ENCODE results near the gene FCRL2.

Gene FCRL2

DNA sequence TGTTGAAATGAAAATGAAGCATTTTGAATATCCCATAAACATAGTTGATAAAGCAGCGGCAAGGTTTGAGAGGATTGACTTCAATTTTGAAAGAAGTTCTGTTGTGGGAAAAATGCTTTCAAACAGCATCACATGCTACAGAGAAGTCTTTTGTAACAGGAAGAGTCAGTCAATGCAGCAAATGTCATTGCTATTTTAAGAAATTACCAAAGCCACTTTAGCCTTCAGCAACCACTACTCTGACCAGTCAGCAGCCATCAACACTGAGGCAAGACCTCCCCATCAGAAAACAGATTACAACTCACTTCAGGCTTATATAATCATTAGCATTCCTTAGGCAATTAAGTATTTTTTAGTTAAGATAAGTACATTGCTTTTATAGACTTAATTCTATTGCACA lies 42.6 kb downstream of the FCRL2 start:
- ChIA-PET CTCF (interaction anchor here (0.6 kb wide), 1 partner anchor 352 kb away, joined by 3 read pairs; no protein-coding TSS in a partner anchor), POLR2A (no interaction called here)
- no peaks in the 10 kb centered on the region for H3K36me3 ChIP-seq (ENCODE audit: control insufficient read depth in 2 of 2, insufficient read depth in 1 of 2, low read length in 2 of 2)
- no peaks in the 10 kb centered on the region for H3K4me1 ChIP-seq (ENCODE audit: control insufficient read depth, insufficient read depth, low read length)
- H3K27ac ChIP-seq (ENCODE audit: extremely low read depth, low read depth, low read length) = no peak overlapping the region
- no peaks in the 10 kb centered on the region for H3K9me3 ChIP-seq (ENCODE audit: control insufficient read depth, insufficient read depth, low read depth, low read length)
- TF ChIP-seq ZNF837 (tag by site-specific recombination; IDR thresholded peaks at IDR 0.05) (no peak), ZBTB17 (tag by site-specific recombination; IDR thresholded peaks at IDR 0.05) (no peak), ZNF391 (tag by site-specific recombination; IDR thresholded peaks at IDR 0.05; ENCODE audit: borderline replicate concordance, low read depth) (no peak)
- H3K4me3 ChIP-seq (ENCODE audit: low read depth, low read length) = no peak overlapping the region

DNA sequence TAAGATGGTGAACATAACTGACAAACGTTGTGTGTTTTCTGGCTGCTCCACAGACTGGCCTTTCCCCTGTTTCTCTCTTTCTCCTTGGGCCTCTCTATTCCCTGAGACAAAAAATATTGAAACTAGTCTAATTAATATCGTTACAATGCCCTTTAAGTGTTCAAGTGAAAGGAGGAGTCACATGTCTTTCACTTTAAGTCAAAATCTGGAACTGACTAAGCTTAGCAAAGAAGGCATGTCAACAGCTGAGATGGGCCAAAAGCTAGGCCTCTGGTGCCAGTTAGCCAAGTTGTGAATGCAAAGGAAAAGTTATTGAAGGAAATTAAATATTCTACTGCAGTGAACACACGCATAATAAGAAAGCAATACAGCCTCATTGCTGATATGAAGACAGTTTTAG lies 44.2 kb downstream of the FCRL2 start:
- TF ChIP-seq HOXA7 (CRISPR knock-in tag; IDR thresholded peaks at IDR 0.05; ENCODE audit: borderline replicate concordance) = no peak
- TF ChIP-seq ZNF132 (tag by site-specific recombination; IDR thresholded peaks at IDR 0.05; ENCODE audit: borderline replicate concordance) = no peak
- no peak for TF ChIP-seq REPIN1 (tag by site-specific recombination; IDR thresholded peaks at IDR 0.05; ENCODE audit: low read depth)
- TF ChIP-seq ZNF341 (tag by site-specific recombination; IDR thresholded peaks at IDR 0.05; ENCODE audit: low read depth) = no peak
- no peak for TF ChIP-seq ZNF529 (tag by site-specific recombination; IDR thresholded peaks at IDR 0.05; ENCODE audit: insufficient replicate concordance)
- TF ChIP-seq ZNF510 (tag by site-specific recombination; IDR thresholded peaks at IDR 0.05; ENCODE audit: insufficient replicate concordance) = no peak
- no peak for TF ChIP-seq ZNF239 (tag by site-specific recombination; IDR thresholded peaks at IDR 0.05)
- no peak for TF ChIP-seq ZNF544 (tag by site-specific recombination; IDR thresholded peaks at IDR 0.05)
- TF ChIP-seq ZSCAN23 (tag by site-specific recombination; IDR thresholded peaks at IDR 0.05) = no peak
- H3K4me3 ChIP-seq (ENCODE audit: low read depth, low read length) = no peak overlapping the region
- ChIA-PET POLR2A (no interaction called here), CTCF (interaction anchor here (1.0 kb wide), 1 partner anchor 18 kb away, joined by 3 read pairs; no protein-coding TSS in a partner anchor)
- H3K4me1 ChIP-seq (ENCODE audit: control insufficient read depth, insufficient read depth, low read length) = no peaks in the 10 kb centered on the region
- H3K9me3 ChIP-seq (ENCODE audit: control insufficient read depth, insufficient read depth, low read depth, low read length) = no peaks in the 10 kb centered on the region
- H3K36me3 ChIP-seq (ENCODE audit: control insufficient read depth in 2 of 2, insufficient read depth in 1 of 2, low read length in 2 of 2) = no peaks in the 10 kb centered on the region
- no peak overlapping the region for H3K27ac ChIP-seq (ENCODE audit: extremely low read depth, low read depth, low read length)

DNA sequence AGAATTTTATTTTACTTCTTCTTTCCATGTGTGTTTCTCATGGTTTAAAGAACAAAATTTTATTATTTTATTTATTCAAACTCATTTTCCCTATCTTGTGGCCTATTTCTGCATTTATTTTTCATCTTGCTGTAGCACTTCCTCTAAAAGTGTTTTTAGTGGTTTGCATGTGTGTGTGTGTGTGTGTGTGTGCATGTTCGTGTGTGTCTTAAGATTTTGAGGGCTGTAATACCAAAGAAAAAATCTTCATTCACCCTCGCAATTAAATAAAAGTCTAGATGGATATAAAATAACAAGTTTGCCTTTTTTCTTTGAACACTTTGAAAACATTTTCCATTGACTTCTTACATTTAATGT lies 51.7 kb downstream of the FCRL2 start:
- Histone ChIP-seq H3K9me3 (ENCODE audit: control insufficient read depth, insufficient read depth, low read depth, low read length) (no peaks in the 10 kb centered on the region), H3K4me3 (ENCODE audit: low read depth, low read length) (no peak overlapping the region), H3K36me3 (ENCODE audit: control insufficient read depth in 2 of 2, insufficient read depth in 1 of 2, low read length in 2 of 2) (no peaks in the 10 kb centered on the region), H3K4me1 (ENCODE audit: control insufficient read depth, insufficient read depth, low read length) (no peaks in the 10 kb centered on the region), H3K27ac (ENCODE audit: extremely low read depth, low read depth, low read length) (no peak overlapping the region)
- POLR2A ChIA-PET = no interaction called here
- TF ChIP-seq, protein P1, sequence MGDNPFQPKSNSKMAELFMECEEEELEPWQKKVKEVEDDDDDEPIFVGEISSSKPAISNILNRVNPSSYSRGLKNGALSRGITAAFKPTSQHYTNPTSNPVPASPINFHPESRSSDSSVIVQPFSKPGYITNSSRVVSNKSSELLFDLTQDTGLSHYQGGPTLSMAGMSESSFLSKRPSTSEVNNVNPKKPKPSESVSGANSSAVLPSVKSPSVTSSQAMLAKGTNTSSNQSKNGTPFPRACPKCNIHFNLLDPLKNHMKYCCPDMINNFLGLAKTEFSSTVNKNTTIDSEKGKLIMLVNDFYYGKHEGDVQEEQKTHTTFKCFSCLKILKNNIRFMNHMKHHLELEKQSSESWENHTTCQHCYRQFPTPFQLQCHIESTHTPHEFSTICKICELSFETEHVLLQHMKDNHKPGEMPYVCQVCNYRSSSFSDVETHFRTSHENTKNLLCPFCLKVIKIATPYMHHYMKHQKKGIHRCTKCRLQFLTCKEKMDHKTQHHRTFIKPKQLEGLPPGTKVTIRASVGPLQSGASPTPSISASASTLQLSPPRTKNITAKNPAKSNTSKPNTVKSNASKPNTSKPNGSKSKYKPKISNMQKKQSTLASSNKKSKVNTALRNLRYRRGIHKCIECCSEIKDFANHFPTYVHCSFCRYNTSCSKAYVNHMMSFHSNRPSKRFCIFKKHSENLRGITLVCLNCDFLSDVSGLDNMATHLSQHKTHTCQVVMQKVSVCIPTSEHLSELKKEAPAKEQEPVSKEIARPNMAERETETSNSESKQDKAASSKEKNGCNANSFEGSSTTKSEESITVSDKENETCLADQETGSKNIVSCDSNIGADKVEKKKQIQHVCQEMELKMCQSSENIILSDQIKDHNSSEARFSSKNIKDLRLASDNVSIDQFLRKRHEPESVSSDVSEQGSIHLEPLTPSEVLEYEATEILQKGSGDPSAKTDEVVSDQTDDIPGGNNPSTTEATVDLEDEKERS (tag by site-specific recombination; IDR thresholded peaks at IDR 0.05) = no peak
- TF ChIP-seq ZFHX2 (tag by site-specific recombination; conservative IDR thresholded peaks at IDR 0.05) = no peak
- TF ChIP-seq, protein P2, sequence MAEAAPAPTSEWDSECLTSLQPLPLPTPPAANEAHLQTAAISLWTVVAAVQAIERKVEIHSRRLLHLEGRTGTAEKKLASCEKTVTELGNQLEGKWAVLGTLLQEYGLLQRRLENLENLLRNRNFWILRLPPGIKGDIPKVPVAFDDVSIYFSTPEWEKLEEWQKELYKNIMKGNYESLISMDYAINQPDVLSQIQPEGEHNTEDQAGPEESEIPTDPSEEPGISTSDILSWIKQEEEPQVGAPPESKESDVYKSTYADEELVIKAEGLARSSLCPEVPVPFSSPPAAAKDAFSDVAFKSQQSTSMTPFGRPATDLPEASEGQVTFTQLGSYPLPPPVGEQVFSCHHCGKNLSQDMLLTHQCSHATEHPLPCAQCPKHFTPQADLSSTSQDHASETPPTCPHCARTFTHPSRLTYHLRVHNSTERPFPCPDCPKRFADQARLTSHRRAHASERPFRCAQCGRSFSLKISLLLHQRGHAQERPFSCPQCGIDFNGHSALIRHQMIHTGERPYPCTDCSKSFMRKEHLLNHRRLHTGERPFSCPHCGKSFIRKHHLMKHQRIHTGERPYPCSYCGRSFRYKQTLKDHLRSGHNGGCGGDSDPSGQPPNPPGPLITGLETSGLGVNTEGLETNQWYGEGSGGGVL (tag by site-specific recombination; IDR thresholded peaks at IDR 0.05) = no peak
- CTCF ChIA-PET = no interaction called here

All from HEK293 (cell line).